Adrenal gland (tissue), 5 donors: ENCODE measurements around the gene PPFIA3.

Source experiments
- CTCF ChIP-seq, 6 experiments: fragments of 450-650 bp in 4 of 6; fragments of 200-600 bp in 2 of 6; sonication (generic) in 1 of 6; IDR thresholded peaks; 1 replicate in 5 of 6; 2 replicates in 1 of 6; pipeline versions ENCODE4 v1.5.1 to v1.8.0; 2016 to 2021; ENCODE audit warnings: antibody characterized with exemption in 6 of 6, mild to moderate bottlenecking in 2 of 6, moderate library complexity in 1 of 6
- POLR2A ChIP-seq, 2 donors: fragments of 450-650 bp; IDR thresholded peaks; one replicate each; pipeline ENCODE4 v1.6.1; 2017; ENCODE audit warnings: antibody characterized with exemption in 2 of 2, mild to moderate bottlenecking in 2 of 2, moderate library complexity in 1 of 2
- donor health status: DM: no; HTN: no; CAD: no.

DNA sequence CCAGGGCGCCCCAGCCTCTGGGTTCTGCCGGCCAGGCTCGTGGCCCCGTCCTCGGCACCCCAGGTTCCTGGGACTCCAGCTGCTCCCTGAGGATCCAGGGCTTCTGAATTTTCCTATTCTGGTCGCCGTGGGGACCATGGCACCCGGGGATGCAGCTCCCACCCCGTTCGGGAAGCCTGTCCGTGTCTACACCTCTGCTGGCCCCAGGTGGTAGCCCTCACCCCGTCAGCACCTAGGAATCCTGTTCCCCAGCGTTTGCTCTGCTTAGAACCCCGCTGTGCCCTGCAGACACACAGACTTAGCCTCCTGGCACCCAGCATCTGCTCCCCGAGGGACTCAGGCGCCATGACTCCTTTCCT lies 960 bp downstream of the PPFIA3 start:
- no peak for TF ChIP-seq CTCF (IDR thresholded peaks at IDR 0.05)
- no peak for TF ChIP-seq POLR2A (IDR thresholded peaks at IDR 0.05)
